AG09319 (cell line): ENCODE data around the gene SFXN1.
"Not testable (repeated sequence)": the region's sequence is repeated elsewhere in the genome, so short reads cannot be mapped to it uniquely, and the experiment has no call there.

Experiments
- DNase-seq: peaks from one replicate; pipeline ENCODE4 v3.0.0-alpha.2; 2010; ENCODE audit warnings: low read depth; ENCODE audit errors: extremely low read depth
- TF ChIP-seq, protein P1 (sequence below): IDR thresholded peaks from 2 replicates; pipeline ENCODE4 v1.5.1; 2011; ENCODE audit warnings: low read depth, mild to moderate bottlenecking, inconsistent platforms, low read length, moderate library complexity

SFXN1 gene

DNA sequence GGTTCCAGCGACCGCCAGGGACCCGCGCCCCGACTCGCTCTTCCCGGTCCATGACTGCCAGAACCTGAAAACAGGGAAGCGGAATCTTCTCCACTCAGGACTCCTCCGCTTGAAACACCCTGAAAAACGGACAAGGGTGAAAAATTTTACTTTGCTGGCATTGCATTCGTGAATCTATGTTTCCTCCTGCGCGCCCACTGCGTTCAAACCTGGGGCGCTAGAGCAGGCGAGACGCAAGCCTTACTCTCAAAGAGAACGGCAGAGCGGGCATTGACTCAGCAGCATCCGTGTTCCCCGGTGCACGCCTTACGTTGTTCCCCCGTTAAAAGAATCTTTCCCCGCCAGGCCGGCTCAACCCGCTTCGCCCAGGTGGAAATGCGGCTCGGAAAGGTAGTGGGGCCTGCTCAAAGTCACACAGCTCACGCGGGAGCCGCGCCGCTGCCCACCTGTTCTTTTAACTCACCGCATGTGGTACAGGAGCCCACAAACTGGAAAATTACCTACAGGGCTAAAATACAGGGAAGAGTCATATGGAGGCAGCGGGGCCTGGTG, 33.4 kb upstream of the SFXN1 start:
- TF ChIP-seq, protein P1, sequence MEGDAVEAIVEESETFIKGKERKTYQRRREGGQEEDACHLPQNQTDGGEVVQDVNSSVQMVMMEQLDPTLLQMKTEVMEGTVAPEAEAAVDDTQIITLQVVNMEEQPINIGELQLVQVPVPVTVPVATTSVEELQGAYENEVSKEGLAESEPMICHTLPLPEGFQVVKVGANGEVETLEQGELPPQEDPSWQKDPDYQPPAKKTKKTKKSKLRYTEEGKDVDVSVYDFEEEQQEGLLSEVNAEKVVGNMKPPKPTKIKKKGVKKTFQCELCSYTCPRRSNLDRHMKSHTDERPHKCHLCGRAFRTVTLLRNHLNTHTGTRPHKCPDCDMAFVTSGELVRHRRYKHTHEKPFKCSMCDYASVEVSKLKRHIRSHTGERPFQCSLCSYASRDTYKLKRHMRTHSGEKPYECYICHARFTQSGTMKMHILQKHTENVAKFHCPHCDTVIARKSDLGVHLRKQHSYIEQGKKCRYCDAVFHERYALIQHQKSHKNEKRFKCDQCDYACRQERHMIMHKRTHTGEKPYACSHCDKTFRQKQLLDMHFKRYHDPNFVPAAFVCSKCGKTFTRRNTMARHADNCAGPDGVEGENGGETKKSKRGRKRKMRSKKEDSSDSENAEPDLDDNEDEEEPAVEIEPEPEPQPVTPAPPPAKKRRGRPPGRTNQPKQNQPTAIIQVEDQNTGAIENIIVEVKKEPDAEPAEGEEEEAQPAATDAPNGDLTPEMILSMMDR = no peak
- DNase-seq = no peak

DNA sequence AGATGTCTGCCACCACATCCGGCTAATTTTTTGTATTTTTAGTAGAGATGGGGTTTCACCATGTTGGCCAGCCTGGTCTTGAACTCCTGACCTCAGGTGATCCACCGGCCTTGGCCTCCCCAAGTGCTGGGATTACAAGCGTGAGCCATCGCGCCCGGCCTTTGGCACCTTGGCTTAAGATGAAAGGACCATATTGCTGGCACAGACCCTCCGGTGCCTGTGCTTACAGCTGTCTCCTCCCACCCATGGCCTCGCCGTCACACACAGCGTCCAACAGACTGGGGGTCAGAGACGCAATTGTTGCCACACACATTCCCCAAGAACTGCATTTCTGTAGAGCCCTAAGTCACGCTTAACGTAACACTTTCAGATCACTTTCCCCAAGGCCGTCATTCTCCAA, 32.0 kb upstream of the SFXN1 start:
- not testable (repeated sequence) for DNase-seq

DNA sequence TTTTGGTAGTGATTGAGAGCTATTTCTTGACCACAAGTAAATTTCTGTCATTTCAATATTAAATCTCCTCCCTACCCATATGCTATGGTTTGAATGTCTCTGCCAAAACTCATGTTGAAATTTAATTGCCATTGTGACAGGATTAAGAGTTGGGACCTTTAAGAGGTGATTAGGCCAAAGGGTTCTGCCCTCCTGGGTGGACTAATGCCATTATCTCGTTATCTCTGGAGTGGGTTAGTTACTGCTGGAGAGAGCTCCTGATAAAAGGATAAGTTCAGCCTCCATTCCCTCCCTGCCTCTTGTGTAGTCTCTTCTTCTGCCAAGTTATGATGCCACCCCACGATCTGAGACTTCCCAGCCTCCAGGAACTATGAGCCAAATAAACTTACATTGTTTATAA, 30.8 kb upstream of the SFXN1 start:
- DNase-seq = no peak
- TF ChIP-seq, protein P1 = no peak

DNA sequence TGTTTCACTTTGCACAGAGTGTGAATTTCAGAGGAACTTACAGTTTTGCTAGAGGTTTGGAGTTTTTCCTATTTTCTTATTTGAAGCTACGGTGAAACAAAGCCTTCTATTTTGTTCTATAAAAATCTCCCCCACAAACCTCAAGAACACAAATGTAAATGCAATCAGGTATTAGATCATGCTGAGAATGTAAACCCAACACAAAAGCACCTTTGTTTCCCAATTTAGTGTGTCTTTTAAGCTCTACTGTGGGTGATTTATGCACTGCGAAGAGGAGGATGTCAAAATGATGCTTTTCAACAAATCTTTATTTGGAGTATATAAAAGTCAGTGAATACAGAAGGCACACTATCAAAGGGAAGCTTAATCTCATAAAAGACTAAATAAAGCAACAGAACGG, 30.1 kb upstream of the SFXN1 start:
- TF ChIP-seq, protein P1 = no peak
- no peak for DNase-seq

DNA sequence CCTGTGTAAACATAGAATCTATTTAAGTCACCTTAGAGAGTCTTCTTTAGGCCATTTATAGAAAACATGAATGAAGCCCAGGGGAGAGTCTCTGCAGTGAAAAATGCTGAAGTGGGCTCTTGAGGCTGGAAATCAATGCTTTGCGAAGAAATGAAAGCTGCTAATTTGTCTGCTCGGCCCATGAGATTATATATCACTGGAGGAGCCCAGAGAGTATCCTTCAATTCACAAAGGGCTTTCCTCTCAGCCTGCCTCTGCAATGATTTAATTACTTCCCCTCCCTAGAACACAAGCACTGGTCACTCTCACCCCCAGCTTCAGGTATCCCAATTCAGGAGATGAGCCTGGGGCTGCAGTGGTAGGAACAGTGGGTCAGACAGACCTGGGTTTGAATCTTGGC, 26.2 kb upstream of the SFXN1 start:
- no peak for DNase-seq
- TF ChIP-seq, protein P1 = no peak

DNA sequence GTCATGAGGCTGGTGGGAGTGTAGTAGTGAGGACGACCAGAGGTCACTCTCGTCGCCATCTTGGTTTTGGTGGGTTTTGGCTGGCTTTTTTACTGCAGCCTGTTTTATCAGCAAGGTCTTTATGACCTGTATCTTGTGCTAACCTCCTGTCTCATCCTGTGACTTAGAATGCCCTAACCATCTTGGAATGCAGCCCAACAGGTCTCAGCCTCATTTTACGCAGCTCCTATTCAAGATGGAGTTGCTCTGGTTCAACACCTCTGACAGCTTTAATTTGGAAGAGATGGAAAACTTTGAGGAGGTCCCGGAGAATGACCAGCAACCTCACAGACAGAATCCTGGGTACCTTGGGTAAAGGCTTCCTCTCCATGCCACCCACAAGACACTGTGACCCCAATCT, 24.0 kb upstream of the SFXN1 start:
- DNase-seq = not testable (repeated sequence)

DNA sequence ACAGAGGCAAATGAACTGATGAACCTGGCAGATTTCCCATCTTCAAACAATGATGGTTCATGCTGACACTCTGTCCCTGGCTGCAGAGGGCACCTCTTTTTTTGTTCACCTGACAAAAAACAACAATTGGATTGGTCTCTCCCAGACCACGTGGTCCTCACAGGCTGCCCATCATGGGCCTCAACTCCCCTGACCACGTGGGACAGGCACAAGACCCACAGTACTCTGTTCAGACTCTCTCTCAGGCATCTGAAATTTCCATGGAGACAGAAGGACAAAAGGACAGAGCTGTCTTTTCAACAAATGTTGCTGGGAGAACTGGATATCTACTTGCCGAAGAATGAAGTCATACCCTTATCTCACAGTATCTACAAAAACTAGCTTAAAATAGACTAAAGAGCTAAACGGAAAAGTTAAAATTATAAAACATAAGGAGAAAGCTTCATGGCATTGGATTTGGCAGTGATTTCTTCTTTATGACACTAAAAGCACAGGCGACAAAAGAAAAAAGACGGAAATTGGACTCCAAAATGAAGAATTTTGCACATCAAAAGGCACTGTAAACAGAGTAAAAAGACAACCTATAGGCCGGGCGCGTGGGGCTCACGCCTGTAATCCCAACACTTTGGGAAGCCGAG, 22.1 kb upstream of the SFXN1 start:
- TF ChIP-seq, protein P1 = no peak
- no peak for DNase-seq

DNA sequence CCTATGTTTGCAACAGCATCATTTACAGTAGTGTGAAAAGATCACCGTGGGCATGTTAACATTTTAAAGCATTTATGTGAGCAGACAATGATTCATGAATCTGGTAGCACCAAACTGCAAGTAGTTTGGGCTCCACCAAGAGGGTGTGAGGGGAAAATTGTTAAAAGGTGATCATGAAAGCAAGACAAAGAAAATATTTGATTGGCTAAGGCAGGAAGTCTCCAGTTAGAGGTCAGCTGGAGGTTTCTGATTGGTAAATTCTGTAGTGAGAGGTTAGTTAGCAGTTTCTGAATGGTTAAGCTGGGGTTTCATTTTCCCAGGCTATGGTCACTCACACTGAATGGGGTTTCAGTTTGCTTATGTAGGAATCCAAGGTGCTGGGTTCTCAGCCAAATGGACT, 20.9 kb upstream of the SFXN1 start:
- no peak for DNase-seq
- TF ChIP-seq, protein P1 = no peak
